GM12892 (cell line): ENCODE measurements around the gene ADAMTS10.

ENCODE experiments used
- DNase-seq: peaks from one replicate; pipeline ENCODE4 v3.0.0; 2011; ENCODE audit not compliant: insufficient read length
- FAIRE-seq: peaks from 2 replicates; lab custom pipeline; 2011; peaks lifted over from hg19 to GRCh38; lab: Jason Lieb, UNC
- POLR2A ChIP-seq: IDR thresholded peaks from 2 replicates; pipeline ENCODE4 v1.6.1; 2011; ENCODE audit warnings: low read depth, low read length, control low read depth
- POLR2AphosphoS5 ChIP-seq: IDR thresholded peaks from 2 replicates; pipeline ENCODE4 v1.6.1; 2011; ENCODE audit warnings: low read depth, low read length, control low read depth
- TAF1 ChIP-seq: IDR thresholded peaks from 2 replicates; pipeline ENCODE4 v1.6.1; 2011; ENCODE audit warnings: low read depth, mild to moderate bottlenecking, control low read depth, low read length, borderline replicate concordance

The ADAMTS10 gene

GRCh38 chr19:8539621-8540149 is 70.8 kb downstream of the ADAMTS10 start:
- TF ChIP-seq POLR2AphosphoS5 = no peak
- FAIRE-seq = no peak

GRCh38 chr19:8537099-8537498 is 73.4 kb downstream of the ADAMTS10 start:
- DNase-seq = no peak
- TF ChIP-seq POLR2A (no peak), POLR2AphosphoS5 (no peak), TAF1 (no peak)
- no peak for FAIRE-seq

More at GRCh38 chr19:8539621-8540149, 70.8 kb downstream of the ADAMTS10 start:
- DNase-seq = no peak

- DNase-seq (no peak), FAIRE-seq (no peak)
- TF ChIP-seq TAF1 = no peak
- no peak for TF ChIP-seq POLR2AphosphoS5
- no peak for TF ChIP-seq POLR2A
Observed at GRCh38 chr19:8536282-8536681, 74.2 kb downstream of the ADAMTS10 start.

GRCh38 chr19:8532225-8532624 is 78.3 kb downstream of the ADAMTS10 start:
- no peak for DNase-seq
- TF ChIP-seq POLR2A (no peak), POLR2AphosphoS5 (no peak), TAF1 (no peak)
- no peak for FAIRE-seq

GRCh38 chr19:8531470-8531869 is 79.0 kb downstream of the ADAMTS10 start:
- FAIRE-seq = no peak
- DNase-seq = no peak
- no peak for TF ChIP-seq POLR2AphosphoS5
- no peak for TF ChIP-seq POLR2A
- no peak for TF ChIP-seq TAF1
